Mucosa of stomach (tissue), 1 donor: ENCODE measurements around the gene ABCG1.
"Not testable (repeated sequence)": the region's sequence is repeated elsewhere in the genome, so short reads cannot be mapped to it uniquely, and the experiment has no call there.

Experiments used
- H3K27me3 ChIP-seq: one replicate; pipeline ENCODE4 v1.7.0; 2013; ENCODE audit warnings: mild to moderate bottlenecking, low read length; ENCODE audit not compliant: control insufficient read depth, insufficient read depth
- H3K36me3 ChIP-seq: one replicate; pipeline ENCODE4 v1.7.0; 2013; ENCODE audit warnings: low read length; ENCODE audit not compliant: control insufficient read depth, insufficient read depth
- H3K4me1 ChIP-seq: one replicate; pipeline ENCODE4 v1.7.0; 2013; ENCODE audit warnings: mild to moderate bottlenecking, low read length; ENCODE audit not compliant: control insufficient read depth, insufficient read depth
- H3K4me3 ChIP-seq: one replicate; pipeline ENCODE4 v1.7.0; 2013; ENCODE audit warnings: low read length
- H3K9ac ChIP-seq: one replicate; pipeline ENCODE4 v1.7.0; 2013; ENCODE audit warnings: mild to moderate bottlenecking, low read length, moderate library complexity
- H3K9me3 ChIP-seq: one replicate; pipeline ENCODE4 v1.7.0; 2013; ENCODE audit warnings: mild to moderate bottlenecking, low read length, moderate library complexity; ENCODE audit not compliant: control insufficient read depth
- donor health status: Pancreatic carcinoma.

The ABCG1 gene

DNA sequence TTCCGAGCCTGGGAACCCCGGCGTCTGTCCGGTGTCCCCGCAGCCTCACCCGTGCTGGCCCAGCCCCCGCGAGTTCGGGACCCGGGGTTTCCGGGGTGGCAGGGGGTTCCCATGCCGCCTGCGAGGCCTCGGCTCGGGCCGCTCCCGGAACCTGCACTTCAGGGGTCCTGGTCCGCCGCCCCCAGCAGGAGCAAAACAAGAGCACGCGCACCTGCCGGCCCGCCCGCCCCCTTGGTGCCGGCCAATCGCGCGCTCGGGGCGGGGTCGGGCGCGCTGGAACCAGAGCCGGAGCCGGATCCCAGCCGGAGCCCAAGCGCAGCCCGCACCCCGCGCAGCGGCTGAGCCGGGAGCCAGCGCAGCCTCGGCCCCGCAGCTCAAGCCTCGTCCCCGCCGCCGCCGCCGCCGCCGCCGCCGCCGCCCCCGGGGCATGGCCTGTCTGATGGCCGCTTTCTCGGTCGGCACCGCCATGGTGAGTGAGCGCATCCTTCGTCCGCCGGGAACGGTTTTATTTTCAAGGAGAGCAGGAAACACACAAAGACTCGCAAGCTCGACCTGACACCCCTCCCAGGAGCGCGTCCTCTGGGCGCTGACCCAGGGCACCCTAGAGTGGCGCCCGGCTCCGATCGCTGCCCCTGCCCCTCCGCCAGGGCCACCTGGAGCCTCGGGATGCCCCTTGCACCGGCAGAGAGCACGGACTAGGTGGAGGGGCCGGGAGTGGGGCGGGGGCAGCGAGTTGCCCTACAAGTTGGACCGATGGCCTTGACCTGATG lies at the start of gene ABCG1:
TSS of gene ABCG1 (plus strand) at position 305 of the 770 bp plus-strand sequence. CDS start at position 428, 123 bp downstream.
- H3K9ac ChIP-seq = peak within 1 kb of the TSS; percentile 77
- no peaks in the 10 kb centered on the region for H3K9me3 ChIP-seq
- peaks cover 10% of the 10 kb centered on the region for H3K4me1 ChIP-seq
- H3K27me3 ChIP-seq = peaks cover 5% of the 10 kb centered on the region
- H3K36me3 ChIP-seq = no peaks in the 10 kb centered on the region
- peak within 1 kb of the TSS; percentile 18 for H3K4me3 ChIP-seq

DNA sequence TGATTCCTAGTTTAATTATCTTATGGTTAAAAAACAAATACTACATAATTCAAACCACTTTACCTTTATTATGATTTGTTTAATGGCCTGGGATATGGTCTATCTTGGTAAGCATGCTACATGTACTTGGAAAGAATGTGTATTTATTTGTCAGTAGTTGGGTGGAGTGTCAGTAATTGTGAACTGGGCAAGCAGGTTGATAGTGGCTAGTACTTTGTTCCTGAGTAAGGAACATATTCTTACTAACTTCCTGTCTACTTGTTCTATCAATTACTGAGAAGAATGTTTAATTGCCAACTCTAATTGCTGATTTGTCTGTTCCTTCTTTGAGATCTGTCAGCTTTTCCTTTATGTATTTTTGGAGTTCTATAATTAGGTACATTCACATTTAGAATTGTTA lies 49.2 kb upstream of the ABCG1 start:
- Histone ChIP-seq H3K9ac (no peak overlapping the region), H3K4me3 (no peak overlapping the region), H3K4me1 (peaks cover 12% of the 10 kb centered on the region), H3K9me3 (no peaks in the 10 kb centered on the region), H3K27me3 (no peaks in the 10 kb centered on the region), H3K36me3 (no peaks in the 10 kb centered on the region)

DNA sequence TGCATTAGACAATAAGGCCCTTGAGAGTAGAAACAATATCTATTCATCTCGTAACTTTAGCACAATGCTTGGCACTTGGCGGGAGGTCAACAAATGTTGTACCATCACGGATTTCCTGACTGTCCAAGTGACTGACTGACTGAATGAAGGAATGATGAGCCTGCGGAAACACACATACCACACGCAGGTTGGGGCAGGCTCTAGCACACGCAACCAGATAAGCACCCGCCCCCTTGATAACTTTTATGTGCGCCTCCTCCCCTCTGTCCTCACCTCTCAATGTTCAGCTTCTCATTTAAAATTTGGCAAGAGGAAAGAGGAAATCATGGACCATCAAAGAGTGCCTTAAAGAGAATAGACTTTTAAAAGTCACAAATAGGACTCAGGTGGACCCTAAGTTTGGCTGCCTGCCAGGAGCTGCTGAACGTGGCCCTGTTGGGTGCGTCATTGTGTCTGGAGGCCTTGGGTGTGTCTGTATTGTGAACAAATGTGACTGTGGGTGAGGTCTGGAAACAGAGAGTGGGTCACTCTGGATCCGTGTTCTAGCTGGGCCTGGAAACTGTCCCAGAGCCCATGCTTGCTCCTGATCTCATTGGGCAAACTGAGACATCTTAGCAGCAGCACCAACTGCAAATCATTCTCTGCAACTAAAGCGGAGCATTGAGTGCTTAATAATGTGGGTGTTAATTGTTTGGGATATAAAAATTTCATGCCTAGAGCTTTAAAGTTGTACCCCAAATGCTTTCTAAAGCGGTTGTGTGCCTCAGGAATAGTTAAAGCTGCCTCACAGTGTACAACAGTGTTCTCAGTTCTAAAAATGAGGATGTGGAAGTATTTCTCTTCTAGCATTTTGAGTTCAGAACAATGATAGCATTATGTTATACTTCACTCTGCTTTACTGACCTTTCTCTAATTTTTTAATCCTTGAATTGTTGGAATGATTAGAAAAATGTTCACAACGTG lies 47.6 kb upstream of the ABCG1 start:
- H3K9me3 ChIP-seq = no peaks in the 10 kb centered on the region
- peaks cover 11% of the 10 kb centered on the region for H3K4me1 ChIP-seq
- H3K36me3 ChIP-seq = no peaks in the 10 kb centered on the region
- H3K4me3 ChIP-seq = no peak overlapping the region
- H3K27me3 ChIP-seq = no peaks in the 10 kb centered on the region
- no peak overlapping the region for H3K9ac ChIP-seq

- H3K9me3 ChIP-seq = no peaks in the 10 kb centered on the region
- H3K36me3 ChIP-seq = no peaks in the 10 kb centered on the region
- H3K4me3 ChIP-seq = no peak overlapping the region
- H3K4me1 ChIP-seq = peaks cover 11% of the 10 kb centered on the region
- no peaks in the 10 kb centered on the region for H3K27me3 ChIP-seq
- H3K9ac ChIP-seq = no peak overlapping the region
Observed at GRCh38 chr21:42172596-42173483, 46.1 kb upstream of the ABCG1 start.

DNA sequence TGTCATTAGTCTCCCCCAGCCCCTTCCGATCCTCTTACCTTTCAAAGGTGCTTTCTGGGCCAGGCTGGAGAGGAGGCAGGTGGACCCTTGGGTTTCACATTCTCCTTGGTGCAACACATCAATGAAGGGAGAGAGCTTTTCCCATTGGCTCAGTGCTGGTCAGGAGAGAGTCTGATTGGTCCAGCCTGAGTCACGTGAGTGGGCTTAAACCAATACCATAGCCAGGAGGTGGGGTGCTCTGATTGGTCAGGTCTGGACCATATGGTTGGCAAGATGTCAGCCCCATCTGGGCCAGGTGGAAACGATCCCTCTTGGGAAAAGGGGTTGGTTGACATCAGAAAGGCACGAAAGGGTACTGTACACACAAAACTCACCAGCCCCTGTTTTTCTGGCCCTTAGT lies 44.8 kb upstream of the ABCG1 start:
- no peaks in the 10 kb centered on the region for H3K36me3 ChIP-seq
- H3K9me3 ChIP-seq = no peaks in the 10 kb centered on the region
- no peaks in the 10 kb centered on the region for H3K27me3 ChIP-seq
- no peak overlapping the region for H3K9ac ChIP-seq
- H3K4me1 ChIP-seq = peaks cover 11% of the 10 kb centered on the region
- H3K4me3 ChIP-seq = no peak overlapping the region

DNA sequence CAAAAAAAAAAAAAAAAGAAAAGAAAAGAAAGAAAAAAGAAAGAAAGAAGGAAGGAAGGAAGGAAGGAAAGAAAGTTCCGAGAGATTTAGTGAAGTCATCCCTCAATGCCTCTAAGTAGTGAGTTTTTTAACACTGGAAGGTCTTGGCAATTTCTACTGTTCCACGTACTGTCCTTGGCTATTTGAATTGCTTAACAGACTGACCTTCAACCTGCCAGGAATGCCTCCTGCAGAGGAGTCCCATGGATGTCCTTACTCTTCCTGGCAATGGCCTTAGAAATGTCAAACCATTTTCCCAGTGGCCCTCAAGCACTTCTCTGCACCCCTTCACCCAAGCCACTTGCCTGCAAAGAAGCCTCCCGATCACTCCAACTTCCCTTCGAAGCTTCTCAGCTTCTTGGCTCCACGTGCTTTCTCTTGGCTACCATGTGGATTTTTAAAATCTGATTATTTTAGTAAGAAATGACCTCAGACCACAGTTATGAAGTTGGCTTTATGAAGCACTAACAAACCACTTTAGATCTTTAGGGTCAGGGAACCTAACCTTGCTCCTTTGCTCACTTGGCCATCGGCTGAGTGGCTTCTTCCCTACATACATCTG lies 43.7 kb upstream of the ABCG1 start:
- peaks cover 11% of the 10 kb centered on the region for H3K4me1 ChIP-seq
- no peak overlapping the region for H3K9ac ChIP-seq
- H3K9me3 ChIP-seq = no peaks in the 10 kb centered on the region
- H3K27me3 ChIP-seq = no peaks in the 10 kb centered on the region
- no peak overlapping the region for H3K4me3 ChIP-seq
- H3K36me3 ChIP-seq = no peaks in the 10 kb centered on the region

GRCh38 chr21:42176859-42177258 lies 42.1 kb upstream of the ABCG1 start:
- Histone ChIP-seq H3K9ac (no peak overlapping the region), H3K36me3 (no peaks in the 10 kb centered on the region), H3K27me3 (no peaks in the 10 kb centered on the region), H3K9me3 (no peaks in the 10 kb centered on the region), H3K4me1 (peaks cover under 1% of the 10 kb centered on the region), H3K4me3 (no peak overlapping the region)

- Histone ChIP-seq H3K36me3 (no peaks in the 10 kb centered on the region), H3K9ac (no peak overlapping the region), H3K4me3 (no peak overlapping the region), H3K4me1 (no peaks in the 10 kb centered on the region), H3K9me3 (no peaks in the 10 kb centered on the region), H3K27me3 (no peaks in the 10 kb centered on the region)
Observed at GRCh38 chr21:42179316-42179715, 39.6 kb upstream of the ABCG1 start.

- H3K9ac ChIP-seq, H3K36me3 ChIP-seq, H3K9me3 ChIP-seq, H3K27me3 ChIP-seq, H3K4me1 ChIP-seq, H3K4me3 ChIP-seq: not testable (repeated sequence)
Observed at GRCh38 chr21:42180001-42180400, 38.9 kb upstream of the ABCG1 start.

DNA sequence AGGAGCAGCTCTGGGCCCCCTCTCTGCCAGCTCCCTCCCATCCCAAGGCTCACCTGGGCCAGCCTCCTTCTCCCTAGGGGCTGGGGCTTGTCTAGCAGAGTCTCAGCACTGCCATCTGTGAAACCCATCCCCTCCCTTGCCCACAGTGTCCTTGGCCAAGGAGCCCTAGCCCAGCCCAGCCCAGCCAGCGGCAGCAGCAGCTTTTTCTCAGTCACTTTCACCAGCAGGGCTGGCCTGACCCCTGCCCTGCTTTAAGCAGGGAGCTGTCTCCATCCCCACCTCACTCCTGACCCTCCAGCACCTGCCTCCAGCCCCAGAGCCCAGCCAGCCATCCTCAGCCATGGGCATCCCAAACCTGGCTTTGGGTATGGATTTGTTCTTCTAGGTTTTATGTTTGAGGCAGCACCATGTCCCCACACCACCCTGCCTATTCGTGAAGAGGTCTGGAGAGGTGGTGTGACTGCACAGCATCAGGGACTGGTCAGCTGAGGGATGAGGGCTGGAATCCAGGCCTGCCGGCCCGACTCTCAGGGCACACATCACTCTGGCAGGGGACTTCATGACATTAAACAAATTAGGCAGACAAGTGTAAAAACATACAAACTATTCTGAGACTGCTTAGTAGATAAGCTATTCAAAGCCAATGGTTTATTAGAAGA lies 36.1 kb upstream of the ABCG1 start:
- no peaks in the 10 kb centered on the region for H3K27me3 ChIP-seq
- H3K36me3 ChIP-seq = no peaks in the 10 kb centered on the region
- no peak overlapping the region for H3K9ac ChIP-seq
- H3K4me3 ChIP-seq = no peak overlapping the region
- no peaks in the 10 kb centered on the region for H3K9me3 ChIP-seq
- H3K4me1 ChIP-seq = peaks cover 1% of the 10 kb centered on the region
